Endothelial cell of umbilical vein (primary cell): ENCODE measurements around the gene MCIDAS.

Experiments used
- EZH2 ChIP-seq: IDR thresholded peaks from 2 replicates; pipeline ENCODE4 v1.6.1; 2012; ENCODE audit warnings: borderline replicate concordance, low read depth, mild to moderate bottlenecking, moderate library complexity, low read length, inconsistent platforms; ENCODE audit not compliant: severe bottlenecking
- GATA2 ChIP-seq: IDR thresholded peaks from 2 replicates; pipeline ENCODE4 v1.7.0; 2011; ENCODE audit warnings: low read depth, mild to moderate bottlenecking, moderate library complexity, mixed read lengths, low read length; ENCODE audit not compliant: insufficient read length, insufficient read depth
- JUN ChIP-seq: IDR thresholded peaks from 2 replicates; pipeline ENCODE4 v1.6.1; 2011; ENCODE audit warnings: borderline replicate concordance, low read depth; ENCODE audit not compliant: insufficient read length, insufficient read depth
- MYC ChIP-seq: IDR thresholded peaks from one replicate; pipeline ENCODE4 v1.6.1; 2011; ENCODE audit warnings: mild to moderate bottlenecking, low read depth, low read length
- POLR2A ChIP-seq: IDR thresholded peaks from 2 replicates; pipeline ENCODE4 v1.6.1; 2012; ENCODE audit warnings: low read depth, mild to moderate bottlenecking, control low read depth, low read length
- POLR2AphosphoS5 ChIP-seq: IDR thresholded peaks from 2 replicates; pipeline ENCODE4 v1.6.1; 2012; ENCODE audit warnings: low read depth, mild to moderate bottlenecking, control low read depth, low read length, moderate library complexity; ENCODE audit not compliant: insufficient read depth
- TF ChIP-seq, protein P1 (sequence below), 2 donors: IDR thresholded peaks; 1 replicate in 1 of 2; 2 replicates in 1 of 2; pipeline ENCODE4 v1.5.1; 2011; ENCODE audit warnings: low read length in 2 of 2, mild to moderate bottlenecking in 2 of 2, moderate library complexity in 2 of 2, control low read depth in 1 of 2, inconsistent platforms in 1 of 2, low read depth in 1 of 2; ENCODE audit not compliant: insufficient read depth in 1 of 2; ENCODE audit errors: extremely low read depth in 1 of 2
- TF ChIP-seq, protein P2 (sequence below): IDR thresholded peaks from 2 replicates; pipeline ENCODE4 v1.6.1; 2011; ENCODE audit not compliant: insufficient read depth, insufficient read length

DNA sequence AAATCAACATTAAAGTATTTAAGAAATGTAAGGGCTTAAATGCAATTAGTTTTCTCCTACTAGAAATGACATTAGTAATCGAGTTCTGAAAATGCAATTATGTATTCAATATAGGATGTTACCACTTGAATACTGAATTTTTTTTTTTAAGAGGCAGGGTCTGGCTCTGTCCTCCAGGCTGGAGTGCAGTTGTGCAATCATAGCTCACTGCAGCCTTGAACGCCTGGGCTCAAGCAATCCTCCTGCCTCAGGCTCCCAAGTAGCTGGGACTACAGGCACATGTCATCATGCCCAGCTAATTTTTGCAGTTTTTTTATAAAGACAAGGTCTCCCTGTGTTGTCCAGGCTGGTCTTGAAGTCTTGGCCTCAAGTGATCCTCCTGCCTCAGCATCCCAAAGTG, 55.6 kb downstream of the MCIDAS start:
- TF ChIP-seq, protein P1, sequence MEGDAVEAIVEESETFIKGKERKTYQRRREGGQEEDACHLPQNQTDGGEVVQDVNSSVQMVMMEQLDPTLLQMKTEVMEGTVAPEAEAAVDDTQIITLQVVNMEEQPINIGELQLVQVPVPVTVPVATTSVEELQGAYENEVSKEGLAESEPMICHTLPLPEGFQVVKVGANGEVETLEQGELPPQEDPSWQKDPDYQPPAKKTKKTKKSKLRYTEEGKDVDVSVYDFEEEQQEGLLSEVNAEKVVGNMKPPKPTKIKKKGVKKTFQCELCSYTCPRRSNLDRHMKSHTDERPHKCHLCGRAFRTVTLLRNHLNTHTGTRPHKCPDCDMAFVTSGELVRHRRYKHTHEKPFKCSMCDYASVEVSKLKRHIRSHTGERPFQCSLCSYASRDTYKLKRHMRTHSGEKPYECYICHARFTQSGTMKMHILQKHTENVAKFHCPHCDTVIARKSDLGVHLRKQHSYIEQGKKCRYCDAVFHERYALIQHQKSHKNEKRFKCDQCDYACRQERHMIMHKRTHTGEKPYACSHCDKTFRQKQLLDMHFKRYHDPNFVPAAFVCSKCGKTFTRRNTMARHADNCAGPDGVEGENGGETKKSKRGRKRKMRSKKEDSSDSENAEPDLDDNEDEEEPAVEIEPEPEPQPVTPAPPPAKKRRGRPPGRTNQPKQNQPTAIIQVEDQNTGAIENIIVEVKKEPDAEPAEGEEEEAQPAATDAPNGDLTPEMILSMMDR (IDR thresholded peaks at IDR 0.05; ENCODE audit: extremely low read depth in 1 of 2, insufficient read depth in 1 of 2, low read depth in 1 of 2, low read length in 2 of 2), result no peak
- TF ChIP-seq, protein P2, sequence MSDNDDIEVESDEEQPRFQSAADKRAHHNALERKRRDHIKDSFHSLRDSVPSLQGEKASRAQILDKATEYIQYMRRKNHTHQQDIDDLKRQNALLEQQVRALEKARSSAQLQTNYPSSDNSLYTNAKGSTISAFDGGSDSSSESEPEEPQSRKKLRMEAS, result no peak
- TF ChIP-seq POLR2A (no peak), POLR2AphosphoS5 (no peak), EZH2 (no peak), MYC (no peak), JUN (no peak), GATA2 (no peak)
